ENCODE data around the gene PLCXD3.

PLCXD3 gene

DNA sequence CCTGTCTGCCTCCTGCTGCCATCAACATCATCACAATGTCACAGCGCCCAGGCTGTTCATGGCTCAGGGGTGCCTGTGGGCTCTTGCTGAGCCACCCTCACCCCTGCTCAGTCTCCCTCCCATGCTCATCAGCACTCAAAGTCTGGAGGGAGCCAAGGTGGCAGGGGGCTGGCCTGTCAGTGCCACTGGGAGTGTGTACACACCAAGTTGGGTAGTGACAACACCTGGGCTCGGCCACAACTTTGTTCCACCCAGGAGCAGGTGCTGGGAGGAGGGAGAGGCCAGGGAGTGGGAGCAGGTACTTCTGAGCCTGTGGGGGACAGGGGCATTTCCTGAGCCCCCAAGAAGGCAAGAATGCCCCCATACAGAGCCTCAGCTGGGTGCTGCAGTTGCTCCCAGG is 219.6 kb downstream of the PLCXD3 start (continued):
- no peak for TF ChIP-seq ZNF704 (tag by site-specific recombination; IDR thresholded peaks at IDR 0.05)
- no peak for TF ChIP-seq ZNF280C (tag by site-specific recombination; IDR thresholded peaks at IDR 0.05)
- TF ChIP-seq ZNF311 (tag by site-specific recombination; IDR thresholded peaks at IDR 0.05; ENCODE audit: borderline replicate concordance), result no peak
- no peak for TF ChIP-seq ZIC2 (tag by site-specific recombination; IDR thresholded peaks at IDR 0.05)
- no peak for TF ChIP-seq TRIM28 (IDR thresholded peaks at IDR 0.05; ENCODE audit: borderline replicate concordance, low read length)
- TF ChIP-seq KLF10 (tag by site-specific recombination; IDR thresholded peaks at IDR 0.05), result no peak
- no peak for TF ChIP-seq ZNF146 (tag by site-specific recombination; IDR thresholded peaks at IDR 0.05)
- no peak for TF ChIP-seq EGR2 (tag by site-specific recombination; IDR thresholded peaks at IDR 0.05; ENCODE audit: low read depth)
- TF ChIP-seq GFI1B (tag by site-specific recombination; IDR thresholded peaks at IDR 0.05), result no peak
- no peak for TF ChIP-seq ZNF692 (tag by site-specific recombination; IDR thresholded peaks at IDR 0.05)
- no peak for TF ChIP-seq ZNF121 (tag by site-specific recombination; IDR thresholded peaks at IDR 0.05)
- TF ChIP-seq, protein P1, sequence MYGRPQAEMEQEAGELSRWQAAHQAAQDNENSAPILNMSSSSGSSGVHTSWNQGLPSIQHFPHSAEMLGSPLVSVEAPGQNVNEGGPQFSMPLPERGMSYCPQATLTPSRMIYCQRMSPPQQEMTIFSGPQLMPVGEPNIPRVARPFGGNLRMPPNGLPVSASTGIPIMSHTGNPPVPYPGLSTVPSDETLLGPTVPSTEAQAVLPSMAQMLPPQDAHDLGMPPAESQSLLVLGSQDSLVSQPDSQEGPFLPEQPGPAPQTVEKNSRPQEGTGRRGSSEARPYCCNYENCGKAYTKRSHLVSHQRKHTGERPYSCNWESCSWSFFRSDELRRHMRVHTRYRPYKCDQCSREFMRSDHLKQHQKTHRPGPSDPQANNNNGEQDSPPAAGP (tag by site-specific recombination; IDR thresholded peaks at IDR 0.05), result no peak

DNA sequence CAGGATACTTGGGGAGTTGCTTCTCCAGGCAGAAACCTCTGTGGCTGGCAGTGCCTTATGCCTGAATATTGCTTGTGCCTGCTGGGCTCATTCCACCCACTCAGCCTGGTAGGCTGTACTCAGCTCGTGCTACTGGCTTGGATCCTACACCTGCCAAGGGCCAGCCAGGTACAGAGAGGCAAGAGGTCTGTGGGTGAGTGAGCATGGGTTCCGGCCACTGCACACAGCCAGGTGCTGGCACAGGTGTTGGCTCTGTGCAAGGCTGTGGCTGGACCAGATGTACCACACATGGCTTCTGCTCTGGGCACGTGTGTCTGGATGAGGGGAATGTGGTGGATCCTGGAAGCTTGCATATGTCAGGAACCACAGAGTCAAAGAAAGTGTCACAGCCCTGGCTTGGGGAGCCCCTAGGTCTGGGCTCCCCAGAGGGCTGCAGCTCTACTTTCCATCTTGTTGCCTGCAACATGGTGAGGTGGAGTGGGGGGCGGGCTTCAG is 220.4 kb downstream of the PLCXD3 start:
- H3K9me3 ChIP-seq (ENCODE audit: control insufficient read depth, insufficient read depth, low read depth, low read length), result no peaks in the 10 kb centered on the region; the same call in 1 of the 2 replicates
- H3K4me3 ChIP-seq (ENCODE audit: low read depth, low read length), result no peak overlapping the region
- POLR2A ChIA-PET, result no interaction called here
- H3K36me3 ChIP-seq (ENCODE audit: control insufficient read depth in 2 of 2, insufficient read depth in 1 of 2, low read length in 2 of 2), result no peaks in the 10 kb centered on the region
- H3K4me1 ChIP-seq (ENCODE audit: control insufficient read depth, insufficient read depth, low read length), result no peaks in the 10 kb centered on the region
- no peak overlapping the region for H3K27ac ChIP-seq (ENCODE audit: extremely low read depth, low read depth, low read length)
- CTCF ChIA-PET, result no interaction called here
- no peak for TF ChIP-seq ZNF2 (tag by site-specific recombination; IDR thresholded peaks at IDR 0.05)
- TF ChIP-seq ZNF837 (tag by site-specific recombination; IDR thresholded peaks at IDR 0.05), result no peak
- TF ChIP-seq, protein P2, sequence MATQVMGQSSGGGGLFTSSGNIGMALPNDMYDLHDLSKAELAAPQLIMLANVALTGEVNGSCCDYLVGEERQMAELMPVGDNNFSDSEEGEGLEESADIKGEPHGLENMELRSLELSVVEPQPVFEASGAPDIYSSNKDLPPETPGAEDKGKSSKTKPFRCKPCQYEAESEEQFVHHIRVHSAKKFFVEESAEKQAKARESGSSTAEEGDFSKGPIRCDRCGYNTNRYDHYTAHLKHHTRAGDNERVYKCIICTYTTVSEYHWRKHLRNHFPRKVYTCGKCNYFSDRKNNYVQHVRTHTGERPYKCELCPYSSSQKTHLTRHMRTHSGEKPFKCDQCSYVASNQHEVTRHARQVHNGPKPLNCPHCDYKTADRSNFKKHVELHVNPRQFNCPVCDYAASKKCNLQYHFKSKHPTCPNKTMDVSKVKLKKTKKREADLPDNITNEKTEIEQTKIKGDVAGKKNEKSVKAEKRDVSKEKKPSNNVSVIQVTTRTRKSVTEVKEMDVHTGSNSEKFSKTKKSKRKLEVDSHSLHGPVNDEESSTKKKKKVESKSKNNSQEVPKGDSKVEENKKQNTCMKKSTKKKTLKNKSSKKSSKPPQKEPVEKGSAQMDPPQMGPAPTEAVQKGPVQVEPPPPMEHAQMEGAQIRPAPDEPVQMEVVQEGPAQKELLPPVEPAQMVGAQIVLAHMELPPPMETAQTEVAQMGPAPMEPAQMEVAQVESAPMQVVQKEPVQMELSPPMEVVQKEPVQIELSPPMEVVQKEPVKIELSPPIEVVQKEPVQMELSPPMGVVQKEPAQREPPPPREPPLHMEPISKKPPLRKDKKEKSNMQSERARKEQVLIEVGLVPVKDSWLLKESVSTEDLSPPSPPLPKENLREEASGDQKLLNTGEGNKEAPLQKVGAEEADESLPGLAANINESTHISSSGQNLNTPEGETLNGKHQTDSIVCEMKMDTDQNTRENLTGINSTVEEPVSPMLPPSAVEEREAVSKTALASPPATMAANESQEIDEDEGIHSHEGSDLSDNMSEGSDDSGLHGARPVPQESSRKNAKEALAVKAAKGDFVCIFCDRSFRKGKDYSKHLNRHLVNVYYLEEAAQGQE (tag by site-specific recombination; IDR thresholded peaks at IDR 0.05), result no peak
- TF ChIP-seq, protein P3, sequence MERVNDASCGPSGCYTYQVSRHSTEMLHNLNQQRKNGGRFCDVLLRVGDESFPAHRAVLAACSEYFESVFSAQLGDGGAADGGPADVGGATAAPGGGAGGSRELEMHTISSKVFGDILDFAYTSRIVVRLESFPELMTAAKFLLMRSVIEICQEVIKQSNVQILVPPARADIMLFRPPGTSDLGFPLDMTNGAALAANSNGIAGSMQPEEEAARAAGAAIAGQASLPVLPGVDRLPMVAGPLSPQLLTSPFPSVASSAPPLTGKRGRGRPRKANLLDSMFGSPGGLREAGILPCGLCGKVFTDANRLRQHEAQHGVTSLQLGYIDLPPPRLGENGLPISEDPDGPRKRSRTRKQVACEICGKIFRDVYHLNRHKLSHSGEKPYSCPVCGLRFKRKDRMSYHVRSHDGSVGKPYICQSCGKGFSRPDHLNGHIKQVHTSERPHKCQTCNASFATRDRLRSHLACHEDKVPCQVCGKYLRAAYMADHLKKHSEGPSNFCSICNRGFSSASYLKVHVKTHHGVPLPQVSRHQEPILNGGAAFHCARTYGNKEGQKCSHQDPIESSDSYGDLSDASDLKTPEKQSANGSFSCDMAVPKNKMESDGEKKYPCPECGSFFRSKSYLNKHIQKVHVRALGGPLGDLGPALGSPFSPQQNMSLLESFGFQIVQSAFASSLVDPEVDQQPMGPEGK (tag by site-specific recombination; IDR thresholded peaks at IDR 0.05), result no peak
- no peak for TF ChIP-seq SCRT1 (tag by site-specific recombination; IDR thresholded peaks at IDR 0.05; ENCODE audit: borderline replicate concordance)
- TF ChIP-seq ZFP37 (tag by site-specific recombination; IDR thresholded peaks at IDR 0.05), result no peak
- TF ChIP-seq ZSCAN23 (tag by site-specific recombination; IDR thresholded peaks at IDR 0.05), result no peak
- no peak for TF ChIP-seq ZNF792 (tag by site-specific recombination; IDR thresholded peaks at IDR 0.05)
- no peak for TF ChIP-seq SP2 (tag by site-specific recombination; IDR thresholded peaks at IDR 0.05)
- TF ChIP-seq ZBTB7A (tag by site-specific recombination; IDR thresholded peaks at IDR 0.05; ENCODE audit: low read depth), result no peak
- TF ChIP-seq ZNF670 (tag by site-specific recombination; IDR thresholded peaks at IDR 0.05; ENCODE audit: low read depth), result no peak
- TF ChIP-seq ZNF600 (tag by site-specific recombination; IDR thresholded peaks at IDR 0.05), result no peak
- TF ChIP-seq ZNF354C (tag by site-specific recombination; IDR thresholded peaks at IDR 0.05; ENCODE audit: borderline replicate concordance, low read depth), result no peak
- no peak for TF ChIP-seq ZNF37A (tag by site-specific recombination; IDR thresholded peaks at IDR 0.05)

All from HEK293 (cell line).